Right lobe of liver (tissue), 6 donors: ENCODE results near the gene MED19. TPM values are rescaled to one million over a fixed set of nuclear protein-coding genes. Genes with fewer than 3 reads are reported as not detected.
A peak's percentile ranks its signal among the peaks of the same experiment; 100 is the strongest.

Experiments
- ATAC-seq, 4 donors: fragments of 200-7000 bp; cut with Tn5 transposase; one replicate each; pipeline ENCODE4 v1.9.1; 2020; ENCODE audit warnings: mild to moderate bottlenecking in 4 of 4, moderate library complexity in 4 of 4
- DNase-seq, 3 donors: peaks; one replicate each; pipeline ENCODE4 v3.0.0-alpha.2; 2020
- H3K27ac ChIP-seq, 3 donors: fragments of 200-600 bp; one replicate each; pipeline ENCODE4 v1.8.0; 2022
- H3K27me3 ChIP-seq, 2 donors: fragments of 200-600 bp; one replicate each; pipeline ENCODE4 v1.8.0; 2022
- H3K36me3 ChIP-seq, 4 donors: fragments of 200-600 bp; sonication (generic) in 1 of 4; one replicate each; pipeline versions ENCODE4 v1.5.1 to v1.8.0; 2017 to 2022; ENCODE audit warnings: control low read depth in 1 of 4
- H3K4me1 ChIP-seq, 4 donors: fragments of 200-600 bp; sonication (generic) in 1 of 4; one replicate each; pipeline versions ENCODE4 v1.5.1 to v1.8.0; 2017 to 2022; ENCODE audit warnings: control low read depth in 1 of 4
- H3K4me3 ChIP-seq, 3 donors: fragments of 200-600 bp; one replicate each; pipeline ENCODE4 v1.8.0; 2022
- H3K9me3 ChIP-seq, 4 donors: fragments of 200-600 bp; sonication (generic) in 1 of 4; one replicate each; pipeline versions ENCODE4 v1.5.1 to v1.8.0; 2017 to 2022; ENCODE audit warnings: control low read depth in 1 of 4
- POLR2A ChIP-seq: fragments of 450-650 bp; IDR thresholded peaks from one replicate; pipeline ENCODE4 v1.6.1; 2017; ENCODE audit warnings: antibody characterized with exemption, mild to moderate bottlenecking
- WGBS: methylation state at CpG from one replicate; pipeline ENCODE4 v1.1.6; 2018; ENCODE audit warnings: low coverage, low lambda C conversion rate; ENCODE audit not compliant: insufficient coverage; ENCODE audit errors: missing lambda C conversion rate; 5-methylcytosine and 5-hydroxymethylcytosine counted together
- intact Hi-C, 2 donors: fragments of 100-400 bp; cut with DNase I; formaldehyde crosslinking; loops; one replicate each; pipeline versions ENCODE4 v1.11.2 to v1.14.1; 2022
- total RNA-seq, 6 experiments: library from RNA; depleted of rRNA in 2 of 6; stranded (reverse); fragments of >200 nt in 2 of 6; fragmentation: NEBNext Ultra II Directional in 3 of 6; extraction: Animal tissue kit (Norgen Biotek cat#: 25700) in 3 of 6; gene quantifications; one replicate each; pipeline versions ENCODE4 v1.1.0 to v1.2.4, GENCODE V29; 2016 to 2023
- TF ChIP-seq, protein P1 (sequence below), 4 donors: fragments of 200-600 bp in 3 of 4; fragments of 450-650 bp in 1 of 4; IDR thresholded peaks; one replicate each; pipeline versions ENCODE4 v1.5.1 to v1.8.0; 2016 to 2022; ENCODE audit warnings: antibody characterized with exemption in 4 of 4, mild to moderate bottlenecking in 2 of 4
- donor health status: DM: no; HTN: yes; CAD: no.
- donor health status: DM: no; HTN: no; CAD: no.
- donor health status: DM: no; HTN: no; CAD: no.
- donor health status: DM: no; HTN: yes; CAD: no.
- donor health status: DM: no; HTN: yes; CAD: no.

MED19 gene
- total RNA-seq, 6 experiments from 2014 or later, result 5.7 to 8.7 (median 6.3) TPM

DNA sequence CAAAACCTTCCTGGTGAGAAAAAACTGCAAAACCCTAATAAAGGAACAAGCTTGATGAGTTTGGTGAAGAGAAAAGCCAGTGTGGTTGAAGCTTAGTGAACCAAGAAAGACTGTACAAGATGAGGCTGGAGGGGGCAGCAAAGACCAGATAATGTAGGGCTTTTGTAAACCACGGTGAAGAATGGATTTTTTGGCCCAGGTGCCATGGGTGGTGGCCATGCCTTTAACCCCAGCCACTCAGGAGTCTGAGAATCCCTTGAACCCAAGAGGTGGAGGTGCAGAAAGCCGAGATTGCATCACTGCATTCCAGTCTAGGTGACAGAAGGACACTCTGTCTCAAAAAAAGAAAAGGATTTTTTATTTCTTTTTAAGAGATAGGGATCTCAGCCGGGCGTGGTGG lies 49.1 kb downstream of the MED19 start:
- ATAC-seq, result no peak

DNA sequence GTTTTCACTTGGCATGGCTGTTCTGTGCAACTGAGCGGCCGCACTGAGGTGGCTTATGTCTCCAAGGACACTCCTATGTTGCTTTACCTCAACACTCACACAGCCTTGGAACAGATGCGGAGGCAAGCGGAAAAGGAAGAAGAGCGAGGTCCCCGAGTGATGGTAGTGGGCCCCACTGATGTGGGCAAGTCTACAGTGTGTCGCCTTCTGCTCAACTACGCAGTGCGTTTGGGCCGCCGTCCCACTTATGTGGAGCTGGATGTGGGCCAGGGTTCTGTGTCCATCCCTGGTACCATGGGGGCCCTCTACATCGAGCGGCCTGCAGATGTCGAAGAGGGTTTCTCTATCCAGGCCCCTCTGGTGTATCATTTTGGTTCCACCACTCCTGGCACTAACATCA lies 52.3 kb downstream of the MED19 start:
- Histone ChIP-seq H3K9me3 (no peaks in the 10 kb centered on the region), H3K27me3 (no peaks in the 10 kb centered on the region), H3K4me3 (no peak overlapping the region), H3K4me1 (peaks cover 0 to 9% (median 2%) of the 10 kb centered on the region in 4 donors), H3K27ac (no peak overlapping the region), H3K36me3 (peaks cover 0 to 31% (median 14%) of the 10 kb centered on the region in 4 donors)
- intact Hi-C loops, result no loop called here
- TF ChIP-seq, protein P1, sequence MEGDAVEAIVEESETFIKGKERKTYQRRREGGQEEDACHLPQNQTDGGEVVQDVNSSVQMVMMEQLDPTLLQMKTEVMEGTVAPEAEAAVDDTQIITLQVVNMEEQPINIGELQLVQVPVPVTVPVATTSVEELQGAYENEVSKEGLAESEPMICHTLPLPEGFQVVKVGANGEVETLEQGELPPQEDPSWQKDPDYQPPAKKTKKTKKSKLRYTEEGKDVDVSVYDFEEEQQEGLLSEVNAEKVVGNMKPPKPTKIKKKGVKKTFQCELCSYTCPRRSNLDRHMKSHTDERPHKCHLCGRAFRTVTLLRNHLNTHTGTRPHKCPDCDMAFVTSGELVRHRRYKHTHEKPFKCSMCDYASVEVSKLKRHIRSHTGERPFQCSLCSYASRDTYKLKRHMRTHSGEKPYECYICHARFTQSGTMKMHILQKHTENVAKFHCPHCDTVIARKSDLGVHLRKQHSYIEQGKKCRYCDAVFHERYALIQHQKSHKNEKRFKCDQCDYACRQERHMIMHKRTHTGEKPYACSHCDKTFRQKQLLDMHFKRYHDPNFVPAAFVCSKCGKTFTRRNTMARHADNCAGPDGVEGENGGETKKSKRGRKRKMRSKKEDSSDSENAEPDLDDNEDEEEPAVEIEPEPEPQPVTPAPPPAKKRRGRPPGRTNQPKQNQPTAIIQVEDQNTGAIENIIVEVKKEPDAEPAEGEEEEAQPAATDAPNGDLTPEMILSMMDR (IDR thresholded peaks at IDR 0.05), result no peak
- TF ChIP-seq POLR2A, result no peak
- ATAC-seq (no peak), DNase-seq (no peak)
- WGBS, result 86% methylated on average over 5 of the region's 14 CpGs

More for the DNA sequence above, 49.1 kb downstream of the MED19 start:
- TF ChIP-seq, protein P1 (IDR thresholded peaks at IDR 0.05), result peak in 1 of 4 donors; percentile 24
- TF ChIP-seq POLR2A, result no peak
- H3K27ac ChIP-seq, result no peak overlapping the region
- H3K27me3 ChIP-seq, result no peaks in the 10 kb centered on the region
- WGBS, result 50% methylated on average over 2 of the region's 4 CpGs
- no peak overlapping the region for H3K4me3 ChIP-seq
- intact Hi-C loops, result no loop called here
- H3K36me3 ChIP-seq, result peaks cover 0 to 31% (median 14%) of the 10 kb centered on the region in 4 donors
- no peak for DNase-seq
- H3K9me3 ChIP-seq, result no peaks in the 10 kb centered on the region
- H3K4me1 ChIP-seq, result peaks cover 0 to 18% (median 2%) of the 10 kb centered on the region in 4 donors

DNA sequence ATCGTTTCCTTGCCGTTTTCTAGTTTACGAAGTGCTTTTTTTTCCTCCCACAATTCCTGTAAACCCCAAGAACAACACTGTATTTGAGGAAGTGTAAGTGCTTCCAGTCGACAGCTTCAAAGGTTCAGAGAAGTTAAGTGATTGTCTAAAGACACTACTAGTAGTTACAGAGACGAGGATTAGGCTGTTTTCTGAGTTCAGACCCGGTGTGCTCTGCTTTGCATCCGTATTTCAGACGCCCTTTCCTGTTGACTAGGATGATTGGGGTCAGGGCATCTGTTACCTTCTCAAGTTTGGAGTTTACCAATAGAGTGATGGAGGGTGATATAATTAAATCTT lies 54.0 kb downstream of the MED19 start:
- 0% methylated on average over 8 of the region's 8 CpGs for WGBS
- no peak for ATAC-seq
- peak overlapping the region in 1 of 3 donors; percentile 41 for H3K27ac ChIP-seq
- DNase-seq, result no peak
- peak overlapping the region; percentile 44 to 80 (median 72) for H3K4me3 ChIP-seq
- H3K4me1 ChIP-seq, result peaks cover 0 to 9% (median 2%) of the 10 kb centered on the region in 4 donors
- no peaks in the 10 kb centered on the region for H3K9me3 ChIP-seq
- no peaks in the 10 kb centered on the region for H3K27me3 ChIP-seq
- H3K36me3 ChIP-seq, result peaks cover 0 to 31% (median 14%) of the 10 kb centered on the region in 4 donors
- intact Hi-C loops, result no loop called here
- TF ChIP-seq POLR2A, result no peak
- TF ChIP-seq, protein P1 (IDR thresholded peaks at IDR 0.05), result no peak

DNA sequence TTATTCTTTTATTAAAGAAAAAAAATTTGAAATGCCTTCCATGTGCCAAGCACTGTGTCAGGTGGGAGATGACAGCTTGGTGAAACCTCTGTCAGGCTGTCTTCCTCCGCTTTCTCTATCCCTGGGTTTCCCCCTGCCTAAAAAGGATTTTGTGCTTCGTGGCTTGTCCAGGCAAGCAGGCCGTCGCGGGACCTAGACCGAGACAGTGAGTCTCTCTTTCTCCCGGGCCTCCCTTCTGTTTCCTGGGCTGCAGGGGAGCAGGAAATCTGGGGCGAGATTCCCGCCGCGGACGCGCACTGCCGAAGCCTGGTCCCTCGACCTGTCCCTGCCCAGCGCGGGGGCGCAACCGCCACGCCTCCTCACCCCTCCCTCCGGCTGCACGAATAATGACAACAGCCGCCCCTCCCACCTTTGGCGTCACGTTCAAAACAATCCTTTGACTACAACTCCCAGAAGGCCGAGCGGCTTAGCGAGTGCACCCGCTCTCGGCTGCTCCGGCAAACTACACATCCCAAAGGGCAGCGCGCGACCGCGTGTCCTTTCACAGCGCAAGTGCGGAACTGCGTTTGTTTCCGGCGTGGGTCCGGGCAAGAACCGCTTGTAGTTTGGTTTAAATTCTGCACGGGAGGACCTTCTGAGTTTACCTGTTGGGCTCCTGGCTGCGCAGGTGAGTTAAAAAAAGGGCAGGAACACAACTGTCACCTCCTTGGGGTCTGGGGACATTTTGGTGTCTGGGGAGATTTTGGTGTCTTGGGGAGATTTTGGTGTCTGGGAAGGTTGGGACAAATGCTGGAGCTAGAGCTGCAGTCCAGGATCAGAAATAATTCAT lies 54.6 kb downstream of the MED19 start, which contains the start of gene CLP1:
Gene CLP1, plus strand, starts transcription at position 569 of the 829 bp plus-strand sequence. CDS start 1,715 bp downstream, outside the sequence.
- WGBS, result 0% methylated on average over 8 of the region's 45 CpGs
- H3K27ac ChIP-seq, result peak within 1 kb of the TSS; percentile 76 to 81 (median 79)
- ATAC-seq, result peak; percentile 98 to 99 (median 99)

More for the DNA sequence above, 54.6 kb downstream of the MED19 start, which contains the start of gene CLP1:
- intact Hi-C loops, result no loop called here
- peak; percentile 99 to 100 (median 99) for DNase-seq
- H3K4me3 ChIP-seq, result peak within 1 kb of the TSS; percentile 44 to 80 (median 72)
- H3K9me3 ChIP-seq, result no peaks in the 10 kb centered on the region
- H3K4me1 ChIP-seq, result peaks cover 0 to 9% (median 2%) of the 10 kb centered on the region in 4 donors
- H3K27me3 ChIP-seq, result no peaks in the 10 kb centered on the region
- peak; percentile 85 for TF ChIP-seq POLR2A
- TF ChIP-seq, protein P1 (IDR thresholded peaks at IDR 0.05), result peak in 1 of 4 donors; percentile 13
- H3K36me3 ChIP-seq, result peaks cover 0 to 31% (median 13%) of the 10 kb centered on the region in 4 donors
